HG03432 (cell line): ENCODE measurements around the gene CCDC68.

ENCODE experiments used
- ATAC-seq: cut with Tn5 transposase; IDR thresholded peaks from one replicate; pipeline ENCODE4 v1.9.1; 2021; ENCODE audit warnings: mild to moderate bottlenecking, moderate library complexity; ENCODE audit not compliant: unreplicated experiment

Gene CCDC68

GRCh38 chr18:54961868-54962267 lies 2.6 kb upstream of the CCDC68 start:
- ATAC-seq: no peak

DNA sequence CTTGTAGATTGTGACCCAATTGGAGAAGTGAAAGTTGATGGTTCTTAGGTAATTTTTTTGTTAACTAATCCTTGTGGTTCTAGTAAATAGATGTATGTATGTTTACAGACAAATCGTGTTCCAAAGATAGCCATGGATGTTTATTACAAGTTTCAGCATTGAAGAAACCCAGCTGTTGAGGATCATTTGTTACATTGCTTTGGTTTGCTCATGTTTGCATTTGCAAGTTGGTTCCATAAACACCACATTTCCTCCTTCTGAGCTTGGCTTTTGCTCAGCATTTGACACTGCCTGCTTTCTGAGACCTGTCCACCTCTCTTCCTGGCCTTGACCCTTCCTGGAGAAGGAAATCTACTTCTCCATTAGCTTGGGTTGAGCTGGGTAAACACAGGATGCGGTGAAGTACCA lies 1.8 kb upstream of the CCDC68 start:
- no peak for ATAC-seq

DNA sequence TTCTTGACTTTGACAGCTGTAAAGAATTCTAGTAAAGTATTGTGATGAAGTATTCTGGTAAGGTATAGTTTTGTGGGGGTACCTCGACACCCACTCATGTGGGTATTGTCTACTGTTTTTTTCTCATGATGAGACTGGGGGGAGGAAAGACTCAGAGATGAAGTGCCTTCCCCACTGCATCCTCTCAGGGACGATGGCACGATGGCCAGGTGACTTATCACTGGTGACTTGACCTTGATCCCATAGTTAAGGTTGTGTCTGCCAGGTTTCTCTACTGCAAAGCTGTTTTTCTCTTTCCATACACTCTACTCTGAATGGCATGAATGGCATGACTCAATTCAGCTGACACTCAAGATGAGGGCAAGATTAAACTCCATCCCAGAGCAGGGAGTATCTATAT lies 936 bp upstream of the CCDC68 start:
- ATAC-seq: no peak

GRCh38 chr18:54957996-54958395 lies 1.3 kb downstream of the CCDC68 start:
- no peak for ATAC-seq

GRCh38 chr18:54957296-54957832 lies 1.9 kb downstream of the CCDC68 start:
- ATAC-seq: no peak

DNA sequence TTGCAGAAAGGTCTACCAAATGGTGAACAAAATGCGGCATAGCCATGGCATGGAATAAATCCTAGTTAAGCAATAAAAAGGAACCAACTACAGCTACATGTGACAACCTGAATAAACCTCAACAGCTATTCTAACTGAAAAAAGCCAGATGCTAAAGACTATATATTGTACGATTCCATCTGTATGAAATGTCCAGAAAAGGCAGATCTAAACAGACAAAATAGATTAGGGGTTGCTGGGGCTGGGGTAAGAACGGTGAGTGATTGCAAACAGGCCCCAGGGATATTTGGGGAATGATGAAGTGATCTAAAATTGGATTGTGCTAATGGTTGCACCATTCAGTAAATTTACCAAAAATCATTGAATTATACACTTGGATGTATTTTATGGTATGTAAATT lies 2.8 kb downstream of the CCDC68 start:
- no peak for ATAC-seq

- no peak for ATAC-seq
These were observed 7.2 kb downstream of the CCDC68 start for GRCh38 chr18:54952026-54952425.

DNA sequence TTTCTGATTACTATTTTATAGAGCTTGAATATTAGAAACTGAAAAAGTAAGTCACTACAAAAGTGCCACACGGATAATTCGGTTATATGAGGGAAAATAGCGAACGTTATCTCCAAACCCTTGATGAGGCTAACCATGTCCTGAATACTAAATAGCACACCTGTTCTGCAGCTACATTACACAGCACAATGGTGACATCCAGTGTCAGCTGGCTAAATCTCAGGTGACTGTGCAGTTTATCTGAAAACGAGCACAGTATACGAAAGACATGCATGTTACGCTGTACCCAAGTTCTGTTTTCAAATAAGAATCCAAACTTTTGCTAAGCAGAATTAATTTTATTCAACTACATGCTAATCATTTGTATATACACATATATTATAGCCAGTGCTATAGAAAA lies 9.0 kb downstream of the CCDC68 start:
- ATAC-seq: no peak

- no peak for ATAC-seq
These were observed 9.7 kb downstream of the CCDC68 start for GRCh38 chr18:54949588-54949987.

DNA sequence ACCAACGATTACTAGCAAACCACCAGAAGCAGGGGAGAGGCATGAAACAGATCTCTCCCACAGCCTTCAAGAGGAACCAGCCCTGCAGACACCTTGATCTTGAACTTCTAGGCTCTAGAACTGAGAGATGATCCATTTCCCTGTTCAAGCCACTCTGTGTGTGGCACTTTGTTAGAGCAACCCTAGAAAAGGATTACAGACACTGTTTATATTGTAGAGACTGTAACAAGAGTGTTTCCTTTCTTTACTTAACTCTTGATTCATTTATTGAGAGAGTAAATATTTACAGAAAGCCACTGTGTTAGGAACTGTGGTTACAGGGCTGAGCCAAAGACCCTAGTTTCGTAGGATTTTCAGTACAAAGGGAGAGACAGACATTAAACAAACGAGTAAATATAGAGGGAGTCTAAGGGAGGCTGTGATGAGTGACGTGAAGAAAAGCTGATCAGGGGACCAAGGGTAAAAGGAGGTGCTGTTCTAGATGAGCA lies 10.9 kb downstream of the CCDC68 start:
- ATAC-seq: no peak

DNA sequence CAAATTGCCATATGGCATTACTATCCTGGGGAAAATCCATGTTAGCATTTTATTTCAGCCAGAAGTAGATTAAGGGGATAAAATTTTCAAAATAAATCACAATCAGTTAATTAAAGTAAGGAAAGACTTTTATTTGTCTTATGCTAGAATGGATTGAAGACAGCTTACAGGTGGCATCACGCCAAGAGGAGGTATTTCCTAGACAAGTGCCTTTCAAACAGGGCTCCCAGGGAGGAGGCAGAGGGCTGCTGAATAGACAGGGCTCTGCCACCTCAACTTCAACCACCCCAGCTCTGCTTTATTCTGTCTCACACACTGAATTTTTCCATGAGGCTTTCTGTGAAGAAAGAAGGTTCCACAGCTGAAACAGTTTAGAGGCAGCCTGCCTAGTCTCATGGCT lies 12.2 kb downstream of the CCDC68 start:
- no peak for ATAC-seq

DNA sequence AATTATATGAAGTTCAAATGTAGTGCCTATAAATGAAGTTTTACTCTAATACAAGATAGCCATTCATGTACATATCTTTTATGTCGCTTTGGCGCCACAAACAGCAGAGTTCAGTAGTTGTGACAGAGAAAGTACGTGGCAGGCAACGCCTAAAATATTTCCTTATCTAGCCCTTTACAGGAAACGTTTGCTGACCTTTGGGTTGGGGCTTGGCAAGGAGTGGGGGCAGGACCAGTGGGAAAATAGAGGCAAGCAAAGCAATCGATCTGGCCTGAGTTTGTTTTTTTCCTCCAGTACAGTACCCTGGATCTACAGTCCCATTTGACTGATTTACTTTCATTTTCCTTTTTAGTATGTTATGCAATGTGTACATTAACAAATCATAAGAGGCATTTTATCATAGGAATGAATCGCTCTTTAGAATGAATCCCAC lies 13.1 kb downstream of the CCDC68 start:
- ATAC-seq: peak; percentile 89

DNA sequence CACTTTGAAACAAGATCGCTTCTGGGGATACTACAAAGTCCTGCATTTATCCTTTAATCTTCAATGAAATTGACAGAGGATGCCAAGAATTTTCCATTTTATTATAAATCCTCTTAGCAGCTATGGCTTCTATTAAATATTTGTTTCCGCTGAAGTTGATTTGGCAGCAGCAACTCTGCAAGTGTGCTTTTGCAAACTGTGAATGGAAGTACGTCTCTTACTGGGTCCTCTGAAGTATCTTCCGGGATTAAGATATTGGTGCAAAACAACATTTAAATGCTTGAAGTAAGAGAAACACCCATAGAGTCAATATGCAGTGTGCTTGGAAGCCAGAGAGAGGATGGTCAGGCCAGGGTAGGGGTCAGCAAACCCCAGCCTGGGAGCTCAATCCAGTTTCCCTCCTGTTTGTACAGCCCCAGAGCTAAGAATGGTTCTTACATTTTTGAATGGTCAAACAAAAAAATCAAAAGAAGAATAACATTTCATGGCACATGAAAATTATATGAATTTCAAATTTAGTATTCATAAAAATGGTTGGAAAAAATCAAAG lies 13.6 kb downstream of the CCDC68 start:
- no peak for ATAC-seq

- ATAC-seq: no peak
These were observed 16.7 kb downstream of the CCDC68 start for GRCh38 chr18:54942569-54942968.

- ATAC-seq: no peak
These were observed 17.1 kb downstream of the CCDC68 start for GRCh38 chr18:54942144-54942543.

- no peak for ATAC-seq
These were observed 19.8 kb downstream of the CCDC68 start for GRCh38 chr18:54939361-54939917.

- no peak for ATAC-seq
These were observed 20.8 kb downstream of the CCDC68 start for GRCh38 chr18:54938506-54938905.

- ATAC-seq: no peak
These were observed 26.8 kb downstream of the CCDC68 start for GRCh38 chr18:54932472-54932871.

DNA sequence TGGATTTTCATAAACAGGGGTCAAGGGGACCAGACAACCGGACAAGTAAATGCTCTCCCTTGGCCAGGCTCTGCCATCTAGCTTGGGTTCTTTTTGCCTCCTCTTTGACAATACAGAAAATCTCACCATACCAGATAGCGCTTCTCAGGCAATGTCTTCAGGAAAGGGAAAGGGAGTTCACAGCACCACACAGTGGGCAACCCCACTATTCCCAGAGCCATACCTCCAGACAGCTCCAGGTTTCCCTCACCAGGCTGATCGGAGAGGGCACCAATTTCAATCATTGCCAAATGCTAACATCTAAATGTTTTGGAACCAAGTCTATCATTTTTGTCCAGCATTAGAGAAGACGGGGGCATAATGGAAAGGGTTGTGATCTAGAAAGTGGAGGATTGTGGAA lies 28.1 kb downstream of the CCDC68 start:
- ATAC-seq: no peak

DNA sequence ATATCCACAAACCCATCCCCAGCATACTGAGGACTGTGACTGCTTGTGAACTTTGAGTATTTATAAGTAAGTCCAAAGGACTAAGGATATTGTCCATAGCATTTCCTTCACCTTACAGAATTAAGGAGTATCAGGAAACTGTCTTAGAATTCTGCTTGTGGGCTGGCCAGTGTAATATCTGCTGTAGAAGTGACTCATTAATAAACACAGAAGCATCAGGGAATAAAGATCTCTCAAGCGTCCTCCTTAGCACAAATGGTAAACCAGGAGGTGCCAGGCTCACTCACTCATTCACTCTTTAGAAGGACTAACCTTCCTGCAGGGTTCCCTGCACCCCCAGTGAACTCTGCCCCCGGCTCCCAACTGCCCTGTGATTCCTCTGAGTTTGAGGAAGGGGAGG lies 31.0 kb downstream of the CCDC68 start:
- ATAC-seq: no peak

DNA sequence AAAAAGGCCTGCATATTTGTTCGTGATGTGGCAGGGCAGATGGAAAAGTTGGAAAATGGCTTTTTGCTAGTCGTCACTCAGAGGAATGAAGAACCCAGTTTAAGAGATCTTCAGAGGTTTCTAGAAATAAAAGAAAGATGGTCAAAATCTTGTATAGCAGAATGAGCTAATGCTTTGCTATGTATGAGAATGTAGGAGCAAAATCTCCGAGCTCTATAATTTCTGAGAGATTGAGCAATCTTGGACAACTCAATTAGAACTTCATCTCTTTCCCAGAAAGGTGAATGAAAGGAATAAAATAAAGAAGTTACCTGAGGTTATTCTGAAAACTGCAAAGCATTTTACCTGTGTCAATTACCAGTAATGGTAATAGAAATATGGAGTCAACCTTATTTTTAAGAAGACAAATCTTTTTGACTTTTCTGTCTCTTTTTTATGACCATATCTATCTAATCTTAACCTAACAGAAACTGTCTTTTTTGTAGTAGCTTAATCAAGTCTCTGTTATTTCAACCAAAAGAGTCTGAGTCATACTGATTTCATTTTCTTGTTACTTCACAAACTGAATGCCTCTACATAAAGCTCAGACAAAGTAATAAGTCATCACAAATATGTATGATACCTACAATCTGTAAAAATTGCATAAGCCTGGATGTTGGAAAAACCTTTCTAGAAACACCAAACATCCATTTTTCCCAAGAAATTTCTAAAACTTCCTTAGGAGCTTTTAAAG lies 32.5 kb downstream of the CCDC68 start:
- no peak for ATAC-seq

DNA sequence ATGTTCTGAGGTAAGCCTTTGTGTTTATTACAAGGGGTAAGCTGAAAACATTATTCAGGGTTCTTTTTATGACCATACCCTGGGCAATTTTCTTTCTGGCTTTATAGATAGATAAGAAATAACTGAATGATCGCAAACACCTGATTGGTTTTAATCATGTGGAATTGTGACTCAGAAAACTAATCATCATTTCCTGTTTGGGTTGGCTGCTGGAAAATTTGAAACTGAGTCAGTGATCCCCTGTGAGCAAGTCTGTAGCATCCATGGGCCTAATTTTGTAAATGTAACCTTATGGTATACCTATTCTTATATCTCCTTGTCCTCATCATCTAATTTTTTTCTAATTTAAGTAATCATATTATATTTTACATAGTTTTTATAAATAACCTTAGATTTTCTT lies 34.3 kb downstream of the CCDC68 start:
- no peak for ATAC-seq
